Subcutaneous adipose tissue (tissue), 4 donors: Measurements from ENCODE around the gene RASA3. TPM values are rescaled to one million over a fixed set of nuclear protein-coding genes. Genes with fewer than 3 reads are reported as not detected.

Experiments used
- CTCF ChIP-seq: fragments of 450-650 bp; IDR thresholded peaks from one replicate; pipeline ENCODE4 v1.5.1; 2016; ENCODE audit warnings: low read depth, mild to moderate bottlenecking, control low read depth, antibody characterized with exemption, moderate library complexity
- total RNA-seq, 4 donors: library from RNA; depleted of rRNA; stranded (reverse); fragments of >200 nt; gene quantifications; one replicate each; pipeline ENCODE4 v1.1.0, GENCODE V29; 2016

RASA3 gene
- total RNA-seq, 4 donors from 2014 or later: 36.9 to 70.1 (median 46.3) TPM

GRCh38 chr13:114076329-114077090, 55.9 kb downstream of the RASA3 start:
- no peak for TF ChIP-seq CTCF

GRCh38 chr13:114074671-114075315, 57.6 kb downstream of the RASA3 start:
- TF ChIP-seq CTCF: no peak

GRCh38 chr13:114073881-114074612, 58.4 kb downstream of the RASA3 start:
- no peak for TF ChIP-seq CTCF

- TF ChIP-seq CTCF: no peak
These were observed 60.0 kb downstream of the RASA3 start for GRCh38 chr13:114072421-114072820.

- TF ChIP-seq CTCF: no peak
These were observed 60.4 kb downstream of the RASA3 start for GRCh38 chr13:114071991-114072390.

- TF ChIP-seq CTCF: no peak
These were observed 61.0 kb downstream of the RASA3 start for GRCh38 chr13:114071410-114071809.

- TF ChIP-seq CTCF: no peak
These were observed 62.2 kb downstream of the RASA3 start for GRCh38 chr13:114070098-114070799.
